OCI-LY7 (cell line): ENCODE measurements around the gene RASAL2. TPM values are rescaled to one million over a fixed set of nuclear protein-coding genes. Genes with fewer than 3 reads are reported as not detected.

Experiments
- BruUV-seq: library from RNA; stranded (reverse); fragments of 400-500 nt; replicated peaks from 2 replicates; lab custom pipeline; 2021; lab: Mats Ljungman, UMichigan
- CTCF ChIA-PET: fragments of 300-600 bp; sonication (Branson Sonifier 250); formaldehyde crosslinking; loops from one replicate; lab custom pipeline; 2022; ENCODE audit warnings: antibody characterized with exemption; ENCODE audit not compliant: unreplicated experiment; lab: Charles Lee
- POLR2A ChIA-PET: fragments of 300-600 bp; sonication (Branson Sonifier 250); formaldehyde crosslinking; loops from one replicate; lab custom pipeline; 2022; ENCODE audit warnings: antibody characterized with exemption; lab: Charles Lee
- DNase-seq: peaks from one replicate; pipeline ENCODE4 v3.0.0-alpha.2; 2015; ENCODE audit warnings: low spot score
- H2AFZ ChIP-seq: fragments of 200-600 bp; sonication (generic), shearing (Covaris generic); 2 replicates; pipeline ENCODE4 v1.6.1; 2014; ENCODE audit warnings: mild to moderate bottlenecking, antibody characterized with exemption, low read length, moderate library complexity
- H3K27ac ChIP-seq: fragments of 200-600 bp; sonication (generic); 2 replicates; pipeline ENCODE4 v1.5.1; 2014; ENCODE audit warnings: mixed run types, low read depth, mild to moderate bottlenecking, moderate library complexity, low read length, inconsistent platforms; ENCODE audit not compliant: poor library complexity, severe bottlenecking
- H3K36me3 ChIP-seq: fragments of 200-600 bp; sonication (generic); 2 replicates; pipeline ENCODE4 v1.6.1; 2014; ENCODE audit warnings: mild to moderate bottlenecking, antibody characterized with exemption, low read length, moderate library complexity, mixed read lengths; ENCODE audit not compliant: insufficient read depth
- H3K4me1 ChIP-seq: fragments of 200-600 bp; sonication (generic); 2 replicates; pipeline ENCODE4 v1.5.1; 2014; ENCODE audit warnings: mild to moderate bottlenecking, low read length; ENCODE audit not compliant: insufficient read depth, poor library complexity, severe bottlenecking
- H3K4me2 ChIP-seq: fragments of 200-600 bp; sonication (generic); 2 replicates; pipeline ENCODE4 v1.6.1; 2014; ENCODE audit warnings: mild to moderate bottlenecking, low read length
- H3K4me3 ChIP-seq: fragments of 200-600 bp; sonication (generic); 2 replicates; pipeline ENCODE4 v1.5.1; 2014; ENCODE audit warnings: mild to moderate bottlenecking, low read depth, low read length; ENCODE audit not compliant: poor library complexity, severe bottlenecking
- H3K79me2 ChIP-seq: fragments of 200-600 bp; sonication (generic); 2 replicates; pipeline ENCODE4 v1.6.1; 2016; ENCODE audit warnings: low read depth, mild to moderate bottlenecking, low read length, moderate library complexity, mixed read lengths; ENCODE audit not compliant: insufficient read depth
- H3K9me2 ChIP-seq: fragments of 200-600 bp; sonication (generic); 2 replicates; pipeline ENCODE4 v1.6.1; 2016; ENCODE audit warnings: mild to moderate bottlenecking, low read length, mixed read lengths; ENCODE audit not compliant: insufficient read depth
- H3K9me3 ChIP-seq: fragments of 200-600 bp; sonication (generic); 2 replicates; pipeline ENCODE4 v1.6.1; 2014; ENCODE audit warnings: mild to moderate bottlenecking, mixed run types, low read length, mixed read lengths
- H4K20me1 ChIP-seq: fragments of 200-600 bp; sonication (generic); 2 replicates; pipeline ENCODE4 v1.6.1; 2014; ENCODE audit warnings: mild to moderate bottlenecking, antibody characterized with exemption, low read length, moderate library complexity, mixed read lengths; ENCODE audit not compliant: insufficient read depth
- CTCF ChIP-seq: fragments of 200-600 bp; sonication (generic); conservative IDR thresholded peaks from 2 replicates; pipeline ENCODE4 v1.5.1; 2014; ENCODE audit warnings: mild to moderate bottlenecking, antibody characterized with exemption, low read length, moderate library complexity, mixed read lengths
- EZH2phosphoT487 ChIP-seq: fragments of 200-600 bp; sonication (generic); IDR thresholded peaks from 2 replicates; pipeline ENCODE4 v1.6.1; 2018; ENCODE audit warnings: low read depth, borderline replicate concordance, mild to moderate bottlenecking, mixed run types, antibody characterized with exemption, low read length, moderate library complexity, mixed read lengths
- intact Hi-C: fragments of 100-400 bp; cut with micrococcal nuclease; formaldehyde crosslinking; loops from one replicate; pipeline ENCODE4 v1.10.0; 2022; ENCODE audit not compliant: unreplicated experiment
- total RNA-seq, 2 experiments: library from RNA; depleted of rRNA in 1 of 2; stranded (reverse); fragments of >200 nt in 1 of 2; shearing (Covaris generic) in 1 of 2; gene quantifications; 2 replicates each; pipeline ENCODE4 v1.2.3, GENCODE V29; 2014 to 2022

The RASAL2 gene
- total RNA-seq, 2 experiments from 2014 or later: 0.09 to 0.27 TPM

DNA sequence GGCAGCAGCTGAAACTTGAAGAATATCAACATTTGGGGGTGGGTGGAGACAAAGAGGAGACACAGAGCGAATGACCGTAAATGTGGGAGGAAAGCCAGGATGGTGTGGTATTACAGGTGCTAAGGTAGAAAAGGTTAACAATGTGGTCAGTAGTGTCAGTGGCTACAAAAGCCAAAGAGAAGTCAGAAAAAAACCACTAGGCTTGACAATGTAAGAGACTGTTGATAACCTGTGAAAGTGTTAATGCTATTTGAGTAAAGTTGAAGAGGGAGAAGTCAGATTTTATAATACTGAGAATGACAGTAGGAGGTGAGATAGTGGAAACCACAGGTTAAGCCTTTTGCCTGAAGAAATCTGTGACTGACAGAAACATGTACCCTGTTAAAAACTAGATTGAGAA lies 282.1 kb downstream of the RASAL2 start:
- CTCF ChIA-PET: no interaction called here

GRCh38 chr1:178379807-178380206 lies 285.9 kb downstream of the RASAL2 start:
- Histone ChIP-seq H3K4me1 (no peaks in the 10 kb centered on the region), H4K20me1 (no peaks in the 10 kb centered on the region)

More for the DNA sequence above, 282.1 kb downstream of the RASAL2 start:
- Histone ChIP-seq H3K79me2 (no peaks in the 10 kb centered on the region), H2AFZ (no peak overlapping the region), H3K4me2 (no peak overlapping the region), H4K20me1 (no peaks in the 10 kb centered on the region), H3K27ac (no peak overlapping the region), H3K4me1 (no peaks in the 10 kb centered on the region), H3K9me3 (no peaks in the 10 kb centered on the region), H3K36me3 (no peaks in the 10 kb centered on the region), H3K9me2 (no peaks in the 10 kb centered on the region), H3K4me3 (no peak overlapping the region)
- DNase-seq: no peak
- intact Hi-C loops: no loop called here
- TF ChIP-seq EZH2phosphoT487 (no peak), CTCF (no peak)
- BruUV-seq: no TSS peak
- POLR2A ChIA-PET: interaction anchor here (0.7 kb wide), 1 partner anchor 41 kb away, joined by 3 read pairs; no protein-coding TSS in a partner anchor

More at GRCh38 chr1:178379807-178380206, 285.9 kb downstream of the RASAL2 start:
- no peak overlapping the region for H3K4me3 ChIP-seq
- intact Hi-C loops: no loop called here
- no peak overlapping the region for H3K4me2 ChIP-seq
- CTCF ChIA-PET: no interaction called here
- no peaks in the 10 kb centered on the region for H3K9me3 ChIP-seq
- no peaks in the 10 kb centered on the region for H3K79me2 ChIP-seq
- DNase-seq: no peak
- TF ChIP-seq EZH2phosphoT487 (no peak), CTCF (peak; percentile 69)
- no peak overlapping the region for H3K27ac ChIP-seq
- H2AFZ ChIP-seq: no peak overlapping the region
- H3K9me2 ChIP-seq: no peaks in the 10 kb centered on the region
- H3K36me3 ChIP-seq: no peaks in the 10 kb centered on the region
- no TSS peak for BruUV-seq
- POLR2A ChIA-PET: no interaction called here
